K562 (cell line): ENCODE results near the gene LMNTD2. TPM values are rescaled to one million over a fixed set of nuclear protein-coding genes. Genes with fewer than 3 reads are reported as not detected.

Experiments
- ATAC-seq: fragments of 200-7000 bp; cut with Tn5 transposase; 3 replicates; pipeline ENCODE4 v1.9.1; 2020; ENCODE audit warnings: moderate library complexity
- BruUV-seq: library from RNA; stranded (reverse); fragments of 400-500 nt; replicated peaks from 2 replicates; lab custom pipeline; 2021; lab: Mats Ljungman, UMichigan
- CTCF ChIA-PET: fragments of 300-600 bp; formaldehyde crosslinking; extraction: SDS; loops from one replicate; lab custom pipeline; 2021; ENCODE audit warnings: low intra/inter-chr PET ratio; lab: Yijun Ruan, JAX
- POLR2A ChIA-PET: fragments of 300-600, 350-650 bp; sonication (Branson Sonifier 250); formaldehyde crosslinking; extraction: SDS; loops from one replicate; lab custom pipeline; 2021; ENCODE audit warnings: antibody characterized with exemption, inconsistent platforms; lab: Yijun Ruan, JAX
- DNase-seq, 4 experiments: peaks; one replicate each; pipeline versions ENCODE4 v3.0.0 to v3.0.0-alpha.2; 2011 to 2018; ENCODE audit warnings: low spot score in 3 of 4, mixed read lengths in 3 of 4; ENCODE audit errors: extremely low read depth in 1 of 4
- FAIRE-seq: peaks from 2 replicates; lab custom pipeline; 2011; peaks lifted over from hg19 to GRCh38; lab: Jason Lieb, UNC
- H2AFZ ChIP-seq: 2 replicates; pipeline ENCODE4 v1.6.0; 2011; ENCODE audit warnings: low read depth, low read length, control low read depth, inconsistent platforms
- H3K27ac ChIP-seq: fragments of 200-600 bp; 3 replicates; pipeline ENCODE4 v1.8.0; 2011; ENCODE audit warnings: low read depth, mild to moderate bottlenecking, control low read depth, inconsistent platforms, low read length, moderate library complexity, mixed read lengths; ENCODE audit errors: extremely low read depth
- H3K27me3 ChIP-seq, 2 experiments: fragments of 300-600 bp in 1 of 2; 2 replicates in 1 of 2; 3 replicates in 1 of 2; pipeline versions ENCODE4 v1.6.0 to v1.8.0; 2011; ENCODE audit warnings: inconsistent platforms in 2 of 2, low read length in 2 of 2, mild to moderate bottlenecking in 1 of 2, mixed read lengths in 1 of 2, moderate library complexity in 1 of 2; ENCODE audit not compliant: control insufficient read depth in 2 of 2, insufficient read depth in 2 of 2
- H3K36me3 ChIP-seq: fragments of 300-600 bp; 3 replicates; pipeline ENCODE4 v1.8.0; 2011; ENCODE audit warnings: mild to moderate bottlenecking, low read length, inconsistent platforms; ENCODE audit not compliant: control insufficient read depth, insufficient read depth
- H3K4me1 ChIP-seq, 2 experiments: fragments of 200-600 bp in 1 of 2; replicated peaks in 1 of 2; 2 replicates in 1 of 2; 3 replicates in 1 of 2; pipeline versions ENCODE4 v1.5.1 to v1.8.0; 2011; ENCODE audit warnings: inconsistent platforms in 2 of 2, low read length in 2 of 2, mild to moderate bottlenecking in 1 of 2, mixed read lengths in 1 of 2, moderate library complexity in 1 of 2; ENCODE audit not compliant: control insufficient read depth in 2 of 2, insufficient read depth in 2 of 2
- H3K4me2 ChIP-seq: 2 replicates; pipeline ENCODE4 v1.6.1; 2011; ENCODE audit warnings: low read length, control low read depth, inconsistent platforms, mixed read lengths; ENCODE audit not compliant: insufficient read depth
- H3K4me3 ChIP-seq: fragments of 200-600 bp; sonication (generic), shearing (Covaris generic); 2 replicates; pipeline ENCODE4 v1.5.1; 2016; ENCODE audit warnings: control low read depth, inconsistent platforms
- H3K79me2 ChIP-seq: fragments of 200-600 bp; 3 replicates; pipeline ENCODE4 v1.8.0; 2011; ENCODE audit warnings: low read length, inconsistent platforms; ENCODE audit not compliant: control insufficient read depth, insufficient read depth
- H3K9ac ChIP-seq, 2 experiments: 2 replicates each; pipeline versions ENCODE4 v1.6.0 to v1.6.1; 2011; ENCODE audit warnings: low read depth in 2 of 2, low read length in 2 of 2, control low read depth in 1 of 2, inconsistent platforms in 1 of 2, mild to moderate bottlenecking in 1 of 2, mixed read lengths in 1 of 2; ENCODE audit not compliant: insufficient read depth in 1 of 2
- H3K9me1 ChIP-seq: one replicate; pipeline ENCODE4 v1.6.0; 2011; ENCODE audit warnings: inconsistent platforms, mild to moderate bottlenecking, low read length, moderate library complexity; ENCODE audit not compliant: control insufficient read depth, insufficient read depth
- H3K9me3 ChIP-seq: replicated peaks from 2 replicates; pipeline ENCODE4 v1.5.1; 2011; ENCODE audit warnings: low read depth, low read length, inconsistent platforms; ENCODE audit not compliant: control insufficient read depth, insufficient read depth
- H4K20me1 ChIP-seq: replicated peaks from 2 replicates; pipeline ENCODE4 v1.6.1; 2011; ENCODE audit warnings: low read length, inconsistent platforms, mixed read lengths; ENCODE audit not compliant: control insufficient read depth, insufficient read depth
- CBFB ChIP-seq: sonication (generic); formaldehyde crosslinking; IDR thresholded peaks from 2 replicates; pipeline ENCODE4 v1.4.0; 2020; ENCODE audit warnings: mild to moderate bottlenecking, missing genetic modification reagents
- FIP1L1 ChIP-seq: fragments of 200-400 bp; formaldehyde crosslinking; IDR thresholded peaks from 2 replicates; pipeline ENCODE4 v1.6.1; 2018; ENCODE audit warnings: mild to moderate bottlenecking, low read depth, low read length; ENCODE audit not compliant: poor library complexity, severe bottlenecking
- HDAC6 ChIP-seq: IDR thresholded peaks from 2 replicates; pipeline ENCODE4 v1.6.1; 2012; ENCODE audit warnings: low read depth, mild to moderate bottlenecking, control low read depth, inconsistent platforms, low read length, moderate library complexity
- RB1 ChIP-seq: fragments of 450-650 bp; IDR thresholded peaks from 2 replicates; pipeline ENCODE4 v1.6.1; 2017; ENCODE audit warnings: low read depth, mild to moderate bottlenecking
- RUNX1 ChIP-seq: sonication (generic); IDR thresholded peaks from 2 replicates; pipeline ENCODE4 v1.6.1; 2016; ENCODE audit warnings: antibody characterized with exemption, low read depth
- STAG1 ChIP-seq: sonication (generic); formaldehyde crosslinking; IDR thresholded peaks from 2 replicates; pipeline ENCODE4 v1.5.0; 2020; ENCODE audit warnings: missing genetic modification reagents, borderline replicate concordance
- THRAP3 ChIP-seq: fragments of 450-650 bp; IDR thresholded peaks from 2 replicates; pipeline ENCODE4 v1.6.1; 2016; ENCODE audit warnings: mild to moderate bottlenecking, inconsistent platforms, borderline replicate concordance
- WGBS: fragments of 100-300 bp; shearing (Covaris generic); methylation state at CpG from one replicate; pipeline ENCODE4 v1.1.6; 2016; ENCODE audit warnings: low coverage, mixed read lengths; ENCODE audit not compliant: insufficient coverage; ENCODE audit errors: missing lambda C conversion rate; 5-methylcytosine and 5-hydroxymethylcytosine counted together
- in situ Hi-C: fragments of 300-500 bp; cut with MboI; formaldehyde crosslinking; loops from 4 replicates; pipeline ENCODE4 v1.15.0; 2018; ENCODE audit warnings: inconsistent platforms, mixed read lengths
- intact Hi-C: fragments of 100-400 bp; cut with micrococcal nuclease; formaldehyde crosslinking; loops from 2 replicates; pipeline ENCODE4 v1.14.2; 2022
- polyA plus RNA-seq, 8 experiments: library from polyadenylated mRNA; depleted of rRNA in 4 of 8; stranded (reverse) in 5 of 8; unstranded in 3 of 8; fragments of >200 nt; fragmentation: Nextera tagmentation in 2 of 8; fragmentation: Illumina TruSeq in 1 of 8; extraction: Ambion mirVana in 2 of 8; extraction: Trizol in 1 of 8; gene quantifications; 2 replicates each; pipeline versions ENCODE4 v1.2.1 to v1.2.3, GENCODE V29; 2011 to 2014; ENCODE audit warnings: inconsistent platforms in 1 of 8, missing spikeins in 1 of 8
- total RNA-seq, 7 experiments: library from RNA; depleted of rRNA in 6 of 7; stranded (reverse); fragments of >200 nt in 6 of 7; fragmentation: Illumina TruSeq in 2 of 7; extraction: Trizol in 2 of 7; gene quantifications; 2 replicates each; pipeline versions ENCODE4 v1.2.1 to v1.2.3, GENCODE V29; 2011 to 2021; ENCODE audit warnings: low replicate concordance in 1 of 7
- TF ChIP-seq, protein P1 (sequence below): fragments of 250-450 bp; sonication (Bioruptor Pico); IDR thresholded peaks from 2 replicates; pipeline ENCODE4 v1.9.0; 2021; ENCODE audit warnings: mild to moderate bottlenecking

The LMNTD2 gene
- total and polyA plus RNA-seq, 9 of the 15 experiments (the other 6 are each of a cell fraction or from before 2014, with no cell fraction given): 0.48 to 4.2 (median 1.5) TPM; not detected in 3

DNA sequence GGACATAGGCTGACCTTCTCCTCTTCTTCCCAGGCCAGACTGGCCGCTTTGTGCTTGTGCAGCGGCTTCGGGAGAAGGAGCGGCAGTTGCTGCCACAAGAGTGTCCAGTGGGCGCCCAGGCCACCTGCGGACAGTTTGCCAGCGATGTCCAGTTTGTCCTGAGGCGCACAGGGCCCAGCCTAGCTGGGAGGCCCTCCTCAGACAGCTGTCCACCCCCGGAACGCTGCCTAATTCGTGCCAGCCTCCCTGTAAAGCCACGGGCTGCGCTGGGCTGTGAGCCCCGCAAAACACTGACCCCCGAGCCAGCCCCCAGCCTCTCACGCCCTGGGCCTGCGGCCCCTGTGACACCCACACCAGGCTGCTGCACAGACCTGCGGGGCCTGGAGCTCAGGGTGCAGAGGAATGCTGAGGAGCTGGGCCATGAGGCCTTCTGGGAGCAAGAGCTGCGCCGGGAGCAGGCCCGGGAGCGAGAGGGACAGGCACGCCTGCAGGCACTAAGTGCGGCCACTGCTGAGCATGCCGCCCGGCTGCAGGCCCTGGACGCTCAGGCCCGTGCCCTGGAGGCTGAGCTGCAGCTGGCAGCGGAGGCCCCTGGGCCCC is 1.6 kb upstream of the LMNTD2 start:
- H3K9me3 ChIP-seq: no peaks in the 10 kb centered on the region
- no peak for TF ChIP-seq RUNX1
- TF ChIP-seq, protein P1, sequence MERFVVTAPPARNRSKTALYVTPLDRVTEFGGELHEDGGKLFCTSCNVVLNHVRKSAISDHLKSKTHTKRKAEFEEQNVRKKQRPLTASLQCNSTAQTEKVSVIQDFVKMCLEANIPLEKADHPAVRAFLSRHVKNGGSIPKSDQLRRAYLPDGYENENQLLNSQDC: no peak
- no peak for TF ChIP-seq HDAC6
- no peak for TF ChIP-seq STAG1 (CRISPR knock-in tag)
- TF ChIP-seq THRAP3: no peak
- TF ChIP-seq FIP1L1: peak; percentile 36
- TF ChIP-seq CBFB (CRISPR knock-in tag): no peak
- no peak for TF ChIP-seq RB1
- H3K9ac ChIP-seq: peak overlapping the region; percentile 10 to 93; a peak in 3 of 4 replicates
- no peak overlapping the region for H2AFZ ChIP-seq
- no peaks in the 10 kb centered on the region for H3K27me3 ChIP-seq
- no peak for FAIRE-seq
- no peak overlapping the region for H3K27ac ChIP-seq
- peaks cover 35% of the 10 kb centered on the region for H3K79me2 ChIP-seq
- DNase-seq: no peak
- 93% methylated on average over 27 of the region's 29 CpGs for WGBS
- H3K9me1 ChIP-seq: peaks cover 2% of the 10 kb centered on the region
- CTCF ChIA-PET: no interaction called here
- in situ Hi-C loops (no loop called here), intact Hi-C loops (loop anchor here (10.0 kb wide), 1 partner anchor 233 kb away; the partner anchor contains the start of genes CEND1 and SLC25A22)
- H3K4me1 ChIP-seq: peaks cover 26 to 84% of the 10 kb centered on the region in 2 experiments
- TSS peak; percentile 49 for BruUV-seq
- POLR2A ChIA-PET: interaction anchor here (0.5 kb wide), 1 partner anchor 16 kb away, joined by 4 read pairs; no protein-coding TSS in a partner anchor
- H3K36me3 ChIP-seq: peaks cover 31% of the 10 kb centered on the region; the same call in 2 of the 3 replicates
- H3K4me2 ChIP-seq: peak overlapping the region; percentile 77; the same call in 1 of the 2 replicates
- H4K20me1 ChIP-seq: 0 out of 2 replicates have a peak, but pooled peaks cover 5% of the 10 kb centered on the region
- H3K4me3 ChIP-seq: peak overlapping the region; percentile 95; the same call in 1 of the 2 replicates
- no peak for ATAC-seq
